ENCODE data around the gene WNK2. TPM values are rescaled to one million over a fixed set of nuclear protein-coding genes. Genes with fewer than 3 reads are reported as not detected.

Gene WNK2
- total and polyA plus RNA-seq, 7 donors: 8.1 to 58.8 (median 35.5) TPM

DNA sequence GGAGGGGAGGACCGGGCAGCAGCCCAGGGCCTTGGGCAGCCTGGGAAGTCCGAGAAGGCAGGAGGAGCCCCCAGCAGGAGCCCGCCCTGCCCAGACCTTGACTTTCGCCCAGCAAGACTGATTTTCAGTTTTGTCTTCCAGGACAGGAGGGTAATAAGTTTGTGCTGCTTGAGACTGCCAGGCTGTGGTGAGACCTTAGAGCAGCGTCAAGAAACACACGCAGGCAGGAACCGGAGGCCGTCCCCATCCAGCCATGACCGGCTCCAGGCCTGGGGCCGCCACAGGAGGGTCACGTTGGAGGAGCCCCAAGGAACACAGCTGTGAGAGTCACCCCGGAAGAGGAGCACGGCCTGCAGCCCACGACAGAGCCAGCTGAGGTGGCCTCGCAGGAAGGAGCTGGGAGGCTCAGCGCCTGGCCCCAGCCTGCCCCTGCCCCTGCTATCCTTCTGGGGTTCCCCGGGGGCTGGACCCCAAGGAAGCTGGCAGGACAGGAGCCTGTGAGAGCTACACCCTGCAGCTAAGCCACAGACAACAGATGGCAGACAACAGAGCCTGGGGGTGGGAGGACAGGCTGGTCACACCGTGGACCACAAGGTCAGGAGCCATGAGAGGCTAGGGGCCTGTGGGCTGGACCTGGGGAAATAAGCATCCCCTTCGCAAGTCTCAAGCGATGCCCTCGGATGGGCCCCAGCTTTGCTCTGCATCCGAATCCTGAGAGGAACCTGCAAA lies 141.5 kb downstream of the WNK2 start:
- Histone ChIP-seq H3K9me3 (no peaks in the 10 kb centered on the region), H3K36me3 (ENCODE audit: insufficient read depth in 1 of 2, low read depth in 1 of 2) (no peaks in the 10 kb centered on the region), H3K27me3 (ENCODE audit: insufficient read depth in 3 of 3, low read length in 2 of 3) (no peaks in the 10 kb centered on the region), H3K27ac (no peak overlapping the region), H3K4me3 (no peak overlapping the region), H3K4me1 (no peaks in the 10 kb centered on the region)
- no peak for DNase-seq
- TF ChIP-seq, protein P1, sequence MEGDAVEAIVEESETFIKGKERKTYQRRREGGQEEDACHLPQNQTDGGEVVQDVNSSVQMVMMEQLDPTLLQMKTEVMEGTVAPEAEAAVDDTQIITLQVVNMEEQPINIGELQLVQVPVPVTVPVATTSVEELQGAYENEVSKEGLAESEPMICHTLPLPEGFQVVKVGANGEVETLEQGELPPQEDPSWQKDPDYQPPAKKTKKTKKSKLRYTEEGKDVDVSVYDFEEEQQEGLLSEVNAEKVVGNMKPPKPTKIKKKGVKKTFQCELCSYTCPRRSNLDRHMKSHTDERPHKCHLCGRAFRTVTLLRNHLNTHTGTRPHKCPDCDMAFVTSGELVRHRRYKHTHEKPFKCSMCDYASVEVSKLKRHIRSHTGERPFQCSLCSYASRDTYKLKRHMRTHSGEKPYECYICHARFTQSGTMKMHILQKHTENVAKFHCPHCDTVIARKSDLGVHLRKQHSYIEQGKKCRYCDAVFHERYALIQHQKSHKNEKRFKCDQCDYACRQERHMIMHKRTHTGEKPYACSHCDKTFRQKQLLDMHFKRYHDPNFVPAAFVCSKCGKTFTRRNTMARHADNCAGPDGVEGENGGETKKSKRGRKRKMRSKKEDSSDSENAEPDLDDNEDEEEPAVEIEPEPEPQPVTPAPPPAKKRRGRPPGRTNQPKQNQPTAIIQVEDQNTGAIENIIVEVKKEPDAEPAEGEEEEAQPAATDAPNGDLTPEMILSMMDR (IDR thresholded peaks at IDR 0.05): no peak
- ATAC-seq: no peak
- intact Hi-C loops (cut with DNase I): no loop called here
- 64 to 78% (median 75%) methylated on average over 19 to 22 of the region's 22 CpGs for WGBS, 3 donors

GRCh38 chr9:93326056-93326455 lies 142.1 kb downstream of the WNK2 start:
- Histone ChIP-seq H3K9me3 (no peaks in the 10 kb centered on the region), H3K27ac (no peak overlapping the region), H3K36me3 (ENCODE audit: insufficient read depth in 1 of 2, low read depth in 1 of 2) (no peaks in the 10 kb centered on the region), H3K27me3 (ENCODE audit: insufficient read depth in 3 of 3, low read length in 2 of 3) (no peaks in the 10 kb centered on the region), H3K4me3 (no peak overlapping the region), H3K4me1 (no peaks in the 10 kb centered on the region)
- DNase-seq (no peak), ATAC-seq (no peak)
- 70 to 75% (median 73%) methylated on average over 9 of the region's 9 CpGs for WGBS, 3 donors
- intact Hi-C loops (cut with DNase I): no loop called here
- TF ChIP-seq, protein P1 (IDR thresholded peaks at IDR 0.05): no peak

GRCh38 chr9:93326654-93327053 lies 142.7 kb downstream of the WNK2 start:
- TF ChIP-seq, protein P1 (IDR thresholded peaks at IDR 0.05): no peak
- H3K36me3 ChIP-seq (ENCODE audit: insufficient read depth in 1 of 2, low read depth in 1 of 2): no peaks in the 10 kb centered on the region
- H3K27ac ChIP-seq: no peak overlapping the region
- intact Hi-C loops (cut with DNase I): no loop called here
- ATAC-seq (no peak), DNase-seq (no peak)
- 89 to 92% (median 90%) methylated on average over 13 of the region's 13 CpGs for WGBS, 3 donors
- H3K4me3 ChIP-seq: no peak overlapping the region
- no peaks in the 10 kb centered on the region for H3K27me3 ChIP-seq (ENCODE audit: insufficient read depth in 3 of 3, low read length in 2 of 3)
- no peaks in the 10 kb centered on the region for H3K9me3 ChIP-seq
- no peaks in the 10 kb centered on the region for H3K4me1 ChIP-seq

GRCh38 chr9:93329629-93330280 lies 145.8 kb downstream of the WNK2 start:
- Histone ChIP-seq H3K4me1 (no peaks in the 10 kb centered on the region), H3K27me3 (ENCODE audit: insufficient read depth in 3 of 3, low read length in 2 of 3) (peaks cover 0 to 2% (median 0%) of the 10 kb centered on the region in 3 donors), H3K9me3 (no peaks in the 10 kb centered on the region), H3K36me3 (ENCODE audit: insufficient read depth in 1 of 2, low read depth in 1 of 2) (no peaks in the 10 kb centered on the region), H3K4me3 (no peak overlapping the region), H3K27ac (no peak overlapping the region)
- ATAC-seq (no peak), DNase-seq (no peak)
- TF ChIP-seq, protein P1 (IDR thresholded peaks at IDR 0.05): no peak
- intact Hi-C loops (cut with DNase I): no loop called here
- WGBS, 3 donors: 84 to 91% (median 85%) methylated on average over 7 of the region's 7 CpGs

All from psoas muscle (tissue), 8 donors.